ENCODE data around the gene ATP1A3. TPM values are rescaled to one million over a fixed set of nuclear protein-coding genes. Genes with fewer than 3 reads are reported as not detected.
A peak's percentile ranks its signal among the peaks of the same experiment; 100 is the strongest.

The ATP1A3 gene
- polyA plus RNA-seq, 1 donor from 2014 or later = 1.2 TPM

- no peak overlapping the region for H3K4me3 Mint-ChIP-seq
- H3K4me1 Mint-ChIP-seq = peaks cover 19 to 39% (median 32%) of the 10 kb centered on the region in 3 donors
- H3K27me3 Mint-ChIP-seq = peaks cover 7% of the 10 kb centered on the region
- H3K27ac Mint-ChIP-seq = peak overlapping the region; percentile 59 to 98 (median 67)
- H3K9me3 Mint-ChIP-seq = no peaks in the 10 kb centered on the region
- H3K36me3 Mint-ChIP-seq = no peaks in the 10 kb centered on the region
Observed at GRCh38 chr19:41935760-41936415, 58.1 kb downstream of the ATP1A3 start.

- Mint-ChIP-seq H3K36me3 (no peaks in the 10 kb centered on the region), H3K4me3 (peak overlapping the region in 3 of 4 donors; percentile 31 to 72 (median 37)), H3K27ac (peak overlapping the region; percentile 67 to 98 (median 71)), H3K4me1 (peaks cover 27 to 41% (median 40%) of the 10 kb centered on the region in 3 donors), H3K27me3 (peaks cover 11% of the 10 kb centered on the region), H3K9me3 (no peaks in the 10 kb centered on the region)
Observed at GRCh38 chr19:41934849-41935374, 59.1 kb downstream of the ATP1A3 start.

GRCh38 chr19:41933693-41934426 lies 60.2 kb downstream of the ATP1A3 start:
- peak overlapping the region; percentile 6 to 98 (median 12) for H3K27ac Mint-ChIP-seq
- H3K4me1 Mint-ChIP-seq = peaks cover 29 to 49% (median 48%) of the 10 kb centered on the region in 3 donors
- H3K9me3 Mint-ChIP-seq = no peaks in the 10 kb centered on the region
- H3K36me3 Mint-ChIP-seq = no peaks in the 10 kb centered on the region
- peaks cover 16% of the 10 kb centered on the region for H3K27me3 Mint-ChIP-seq
- H3K4me3 Mint-ChIP-seq = peak overlapping the region in 3 of 4 donors; percentile 15 to 32 (median 16)

- no peaks in the 10 kb centered on the region for H3K36me3 Mint-ChIP-seq
- H3K4me3 Mint-ChIP-seq = peak overlapping the region in 1 of 4 donors; percentile 5
- peaks cover 18% of the 10 kb centered on the region for H3K27me3 Mint-ChIP-seq
- H3K9me3 Mint-ChIP-seq = no peaks in the 10 kb centered on the region
- peaks cover 29 to 51% (median 50%) of the 10 kb centered on the region in 3 donors for H3K4me1 Mint-ChIP-seq
- H3K27ac Mint-ChIP-seq = peak overlapping the region in 1 of 3 donors; percentile 98
Observed at GRCh38 chr19:41932720-41933332, 61.2 kb downstream of the ATP1A3 start.

- Mint-ChIP-seq H3K9me3 (no peaks in the 10 kb centered on the region), H3K27ac (no peak overlapping the region), H3K36me3 (no peaks in the 10 kb centered on the region), H3K27me3 (peaks cover 18% of the 10 kb centered on the region), H3K4me3 (no peak overlapping the region), H3K4me1 (peaks cover 25 to 48% (median 46%) of the 10 kb centered on the region in 3 donors)
Observed at GRCh38 chr19:41932259-41932719, 61.7 kb downstream of the ATP1A3 start.

- Mint-ChIP-seq H3K4me1 (peaks cover 24 to 42% (median 39%) of the 10 kb centered on the region in 3 donors), H3K27me3 (peaks cover 17% of the 10 kb centered on the region), H3K36me3 (no peaks in the 10 kb centered on the region), H3K27ac (peak overlapping the region; percentile 23 to 53 (median 25)), H3K9me3 (no peaks in the 10 kb centered on the region), H3K4me3 (peak overlapping the region in 2 of 4 donors; percentile 55 to 64)
Observed at GRCh38 chr19:41930926-41931592, 63.0 kb downstream of the ATP1A3 start.

- peak overlapping the region in 2 of 4 donors; percentile 64 to 97 for H3K4me3 Mint-ChIP-seq
- H3K27ac Mint-ChIP-seq = peak overlapping the region in 1 of 3 donors; percentile 23
- H3K4me1 Mint-ChIP-seq = peaks cover 24 to 42% (median 38%) of the 10 kb centered on the region in 3 donors
Observed at GRCh38 chr19:41930322-41930722, 63.7 kb downstream of the ATP1A3 start.

GRCh38 chr19:41929536-41930071 lies 64.4 kb downstream of the ATP1A3 start:
- no peaks in the 10 kb centered on the region for H3K9me3 Mint-ChIP-seq
- peak overlapping the region in 2 of 3 donors; percentile 23 to 86 for H3K27ac Mint-ChIP-seq
- H3K4me3 Mint-ChIP-seq = peak overlapping the region in 3 of 4 donors; percentile 48 to 97 (median 66)
- H3K36me3 Mint-ChIP-seq = no peaks in the 10 kb centered on the region
- H3K4me1 Mint-ChIP-seq = peaks cover 18 to 36% (median 31%) of the 10 kb centered on the region in 3 donors
- H3K27me3 Mint-ChIP-seq = peaks cover 11% of the 10 kb centered on the region

More at GRCh38 chr19:41930322-41930722, 63.7 kb downstream of the ATP1A3 start:
- Mint-ChIP-seq H3K27me3 (peaks cover 16% of the 10 kb centered on the region), H3K36me3 (no peaks in the 10 kb centered on the region), H3K9me3 (no peaks in the 10 kb centered on the region)

- peak overlapping the region; percentile 66 to 97 (median 92) for H3K4me3 Mint-ChIP-seq
- H3K4me1 Mint-ChIP-seq = peaks cover 18 to 34% (median 26%) of the 10 kb centered on the region in 3 donors
- H3K27me3 Mint-ChIP-seq = peaks cover 11% of the 10 kb centered on the region
- peak overlapping the region in 2 of 3 donors; percentile 36 to 81 for H3K27ac Mint-ChIP-seq
- no peaks in the 10 kb centered on the region for H3K9me3 Mint-ChIP-seq
- H3K36me3 Mint-ChIP-seq = no peaks in the 10 kb centered on the region
Observed at GRCh38 chr19:41928754-41929535, 65.1 kb downstream of the ATP1A3 start.

GRCh38 chr19:41928221-41928683 lies 65.8 kb downstream of the ATP1A3 start, which contains the start of gene ERFL:
Gene ERFL, minus strand, starts transcription at chr19:41928449. Its CDS starts 15,530 bp downstream, at chr19:41912919.
- peaks cover 14% of the 10 kb centered on the region for H3K27me3 Mint-ChIP-seq
- H3K27ac Mint-ChIP-seq = peak within 1 kb of the TSS in 2 of 3 donors; percentile 36 to 81
- no peaks in the 10 kb centered on the region for H3K9me3 Mint-ChIP-seq
- peaks cover 16 to 31% (median 24%) of the 10 kb centered on the region in 3 donors for H3K4me1 Mint-ChIP-seq
- peak within 1 kb of the TSS; percentile 66 to 97 (median 92) for H3K4me3 Mint-ChIP-seq
- no peaks in the 10 kb centered on the region for H3K36me3 Mint-ChIP-seq

- peaks cover 15% of the 10 kb centered on the region for H3K27me3 Mint-ChIP-seq
- peaks cover 19 to 32% (median 27%) of the 10 kb centered on the region in 3 donors for H3K4me1 Mint-ChIP-seq
- H3K36me3 Mint-ChIP-seq = no peaks in the 10 kb centered on the region
- peak overlapping the region in 3 of 4 donors; percentile 81 to 89 (median 83) for H3K4me3 Mint-ChIP-seq
- no peak overlapping the region for H3K27ac Mint-ChIP-seq
- no peaks in the 10 kb centered on the region for H3K9me3 Mint-ChIP-seq
Observed at GRCh38 chr19:41927497-41928192, 66.4 kb downstream of the ATP1A3 start.

- H3K9me3 Mint-ChIP-seq = no peaks in the 10 kb centered on the region
- no peaks in the 10 kb centered on the region for H3K36me3 Mint-ChIP-seq
- no peak overlapping the region for H3K27ac Mint-ChIP-seq
- no peak overlapping the region for H3K4me3 Mint-ChIP-seq
- peaks cover 20% of the 10 kb centered on the region for H3K27me3 Mint-ChIP-seq
- peaks cover 19 to 33% (median 31%) of the 10 kb centered on the region in 3 donors for H3K4me1 Mint-ChIP-seq
Observed at GRCh38 chr19:41926763-41927496, 67.1 kb downstream of the ATP1A3 start.
